Superior temporal gyrus (tissue), 1 donor: ENCODE measurements around the gene RAB29.

Experiments used
- DNase-seq: peaks from one replicate; pipeline ENCODE4 v3.0.0-alpha.2; 2016; ENCODE audit errors: extremely low spot score

Gene RAB29

GRCh38 chr1:205794011-205794730 is 18.9 kb upstream of the RAB29 start:
- no peak for DNase-seq

DNA sequence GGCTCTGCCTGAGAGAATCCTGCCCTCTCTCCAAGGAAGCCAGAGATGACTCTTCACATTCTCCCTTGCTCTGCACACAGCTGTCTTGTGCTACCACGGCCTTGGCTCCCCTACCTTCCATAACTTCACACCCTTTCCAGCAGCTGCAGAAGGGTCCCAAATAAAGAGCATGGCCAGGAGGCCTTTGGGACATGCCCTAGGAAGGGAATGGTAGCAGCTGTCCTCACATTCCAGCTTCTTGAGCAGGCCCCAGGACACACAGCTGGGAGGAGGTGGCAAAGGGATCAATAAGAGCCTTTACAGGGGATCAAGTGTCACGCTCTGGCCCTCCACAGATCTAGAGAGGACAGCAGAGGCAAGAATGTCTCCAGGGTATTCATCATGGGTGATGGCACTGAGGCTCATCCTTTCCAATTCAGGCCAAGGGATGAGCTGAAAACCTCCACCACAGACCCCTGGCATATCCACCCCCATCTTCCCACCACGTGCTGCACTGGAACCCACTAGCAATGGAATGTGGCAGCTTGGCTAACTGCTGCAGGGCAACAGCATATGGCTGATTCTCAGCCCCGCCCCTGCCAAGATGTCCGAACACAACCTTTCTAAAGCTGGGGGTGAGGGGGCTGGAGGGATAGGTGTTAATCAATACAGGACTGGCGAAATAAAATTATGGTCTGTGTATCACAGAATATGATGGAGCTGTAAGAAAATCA is 17.8 kb upstream of the RAB29 start:
- no peak for DNase-seq

- DNase-seq = no peak
Observed at GRCh38 chr1:205792481-205792881, 17.2 kb upstream of the RAB29 start.

DNA sequence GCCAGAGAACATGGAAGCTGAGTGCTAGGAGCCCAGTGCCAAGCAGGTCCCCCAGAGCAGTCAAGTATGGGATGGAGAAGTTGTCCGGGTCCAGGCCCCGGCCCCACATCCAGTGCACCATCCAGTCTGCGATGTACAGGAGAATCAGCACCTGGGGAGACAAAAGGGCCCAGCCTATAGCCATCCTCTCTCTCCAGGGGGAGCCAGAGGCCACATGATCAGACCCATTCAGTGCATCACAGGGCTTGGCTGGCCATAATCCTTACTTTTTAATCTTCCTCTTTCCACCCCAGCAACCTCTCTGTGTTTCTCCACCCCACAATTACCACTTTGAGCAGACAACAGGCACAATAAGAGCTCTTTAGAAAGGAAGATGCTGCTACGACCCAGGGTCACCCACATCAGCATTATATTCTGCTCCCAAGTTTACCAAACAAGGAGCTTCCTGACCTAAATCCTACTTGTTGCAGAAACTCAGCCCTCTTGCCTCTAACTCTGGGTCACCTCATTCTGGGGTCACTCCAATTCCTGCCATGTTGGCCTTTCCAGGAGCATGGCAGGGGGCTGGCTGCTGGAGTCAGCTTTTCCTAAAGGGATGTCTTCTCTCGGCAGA is 16.4 kb upstream of the RAB29 start:
- DNase-seq = peak; percentile 90

GRCh38 chr1:205787287-205787916 is 12.1 kb upstream of the RAB29 start:
- DNase-seq = no peak

- DNase-seq = no peak
Observed at GRCh38 chr1:205786601-205787000, 11.3 kb upstream of the RAB29 start.

GRCh38 chr1:205785446-205785845 is 10.2 kb upstream of the RAB29 start:
- DNase-seq = no peak

GRCh38 chr1:205783904-205784303 is 8.6 kb upstream of the RAB29 start:
- DNase-seq = no peak

GRCh38 chr1:205783433-205783795 is 8.1 kb upstream of the RAB29 start:
- peak; percentile 19 for DNase-seq

DNA sequence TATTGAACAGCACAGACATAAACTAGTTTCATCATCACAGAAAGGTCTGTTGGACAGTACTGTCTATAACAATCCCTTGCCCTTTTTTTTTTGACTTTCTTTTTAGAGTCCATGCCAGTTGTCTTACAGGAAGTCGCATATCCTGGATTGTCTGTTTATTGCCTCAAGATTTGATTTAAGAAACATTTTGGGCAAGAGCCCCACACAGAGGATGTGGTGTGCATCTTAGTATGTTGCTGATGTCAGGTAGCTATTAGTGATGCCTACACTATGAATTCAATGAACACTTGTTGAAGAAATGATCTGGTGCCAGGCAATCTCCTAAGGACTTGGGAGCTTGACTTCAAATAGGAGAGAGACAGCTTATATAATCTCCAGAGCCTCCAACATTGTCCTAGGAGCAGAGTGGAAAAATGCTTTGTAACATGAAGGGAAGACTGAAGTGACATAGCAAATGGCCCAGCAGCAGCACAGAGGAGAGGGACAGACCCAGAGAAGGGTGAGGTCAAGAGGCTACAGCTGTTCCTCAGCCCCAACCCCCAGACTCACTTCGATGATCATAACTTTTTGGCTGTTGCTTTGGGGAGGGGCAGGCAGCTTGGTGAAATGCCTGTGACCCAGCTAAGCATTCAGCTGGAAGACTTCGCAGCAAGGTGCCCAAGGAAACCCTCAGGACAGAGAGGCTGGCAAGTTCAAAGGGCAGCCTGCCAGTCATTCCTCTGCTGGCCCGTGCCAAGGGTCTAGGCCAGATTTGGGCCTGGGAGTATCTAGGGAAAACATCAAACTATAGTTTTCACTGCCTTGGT is 7.5 kb upstream of the RAB29 start:
- no peak for DNase-seq

DNA sequence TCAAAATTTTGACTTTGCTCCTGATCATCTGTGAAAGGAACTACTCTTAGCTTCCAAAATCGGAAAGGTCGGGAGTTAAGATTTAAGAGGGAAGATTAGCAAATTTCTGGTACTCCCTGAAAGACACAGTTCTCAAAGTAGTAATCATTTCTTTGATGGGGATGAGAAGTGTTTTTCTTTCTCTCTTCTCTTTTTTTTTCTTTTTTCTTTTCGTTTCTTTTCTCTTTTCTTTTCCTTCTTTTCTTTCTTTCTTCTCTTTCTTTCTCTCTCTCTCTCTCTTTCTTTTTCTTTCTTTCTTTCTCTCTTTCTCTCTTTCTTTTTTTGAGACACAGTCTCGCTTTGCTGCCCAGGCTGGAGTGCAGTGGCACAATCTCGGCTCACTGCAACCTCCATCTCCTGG is 5.1 kb upstream of the RAB29 start:
- no peak for DNase-seq

DNA sequence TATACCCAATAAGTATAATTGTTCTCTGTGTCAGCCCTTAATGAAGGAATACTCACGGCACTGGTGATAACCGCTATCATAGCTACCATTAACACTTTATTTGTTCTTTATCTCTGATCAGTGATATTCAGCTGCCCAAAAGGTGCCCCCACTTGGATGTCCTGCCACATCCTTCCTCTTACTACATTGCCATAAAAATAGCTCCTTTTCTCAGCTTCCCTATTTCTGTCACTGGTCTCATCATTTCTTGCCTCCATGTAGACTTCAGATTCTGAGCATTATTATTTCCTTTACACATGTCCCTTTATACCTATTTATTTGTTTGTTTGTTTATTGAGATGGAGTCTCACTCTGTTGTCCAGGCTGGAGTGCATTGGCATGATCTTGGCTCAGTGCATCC is 2.7 kb upstream of the RAB29 start:
- DNase-seq = no peak

GRCh38 chr1:205775717-205776056 is 405 bp upstream of the RAB29 start:
- no peak for DNase-seq

- no peak for DNase-seq
Observed at GRCh38 chr1:205774198-205775014, 876 bp downstream of the RAB29 start.

- no peak for DNase-seq
Observed at GRCh38 chr1:205772607-205773032, 2.7 kb downstream of the RAB29 start.

DNA sequence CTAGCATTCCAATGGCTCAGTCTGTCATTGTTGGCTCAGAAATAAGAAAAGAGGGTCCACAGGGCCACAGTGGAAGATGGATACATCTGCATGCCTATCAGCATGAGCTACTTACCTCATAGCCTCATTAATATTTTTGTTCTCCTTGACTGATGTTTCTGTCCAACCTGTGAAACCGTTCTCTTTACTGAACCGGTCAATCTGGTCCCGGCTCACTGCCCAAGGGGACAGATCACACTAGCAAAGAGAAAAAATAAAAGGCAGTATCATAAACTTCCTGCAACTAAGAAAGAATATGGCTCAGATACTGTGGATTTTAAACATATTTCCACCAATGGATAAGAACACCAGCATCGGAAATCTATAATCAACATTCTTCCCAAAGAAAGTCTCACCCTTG is 4.7 kb downstream of the RAB29 start:
- no peak for DNase-seq

- DNase-seq = no peak
Observed at GRCh38 chr1:205769641-205770365, 5.5 kb downstream of the RAB29 start.

DNA sequence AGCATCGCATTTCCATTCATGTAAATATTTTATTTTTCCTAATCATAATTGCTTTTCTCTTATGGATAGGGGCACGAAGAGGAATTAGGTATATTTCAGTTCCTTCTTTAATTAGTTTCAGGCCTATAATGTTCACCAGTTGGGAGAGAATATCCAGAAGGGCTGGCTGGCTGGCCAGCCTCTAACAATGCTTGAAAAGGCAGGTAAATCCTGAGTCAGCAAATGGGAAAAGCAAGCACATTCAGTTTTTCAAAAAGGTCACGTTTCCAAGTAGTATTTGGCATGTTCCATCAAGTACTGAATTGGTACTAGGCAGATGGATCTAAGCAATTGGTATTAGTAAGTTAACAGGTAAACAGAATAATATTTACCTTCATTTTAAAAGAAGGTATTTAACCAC is 8.0 kb downstream of the RAB29 start:
- DNase-seq = no peak

DNA sequence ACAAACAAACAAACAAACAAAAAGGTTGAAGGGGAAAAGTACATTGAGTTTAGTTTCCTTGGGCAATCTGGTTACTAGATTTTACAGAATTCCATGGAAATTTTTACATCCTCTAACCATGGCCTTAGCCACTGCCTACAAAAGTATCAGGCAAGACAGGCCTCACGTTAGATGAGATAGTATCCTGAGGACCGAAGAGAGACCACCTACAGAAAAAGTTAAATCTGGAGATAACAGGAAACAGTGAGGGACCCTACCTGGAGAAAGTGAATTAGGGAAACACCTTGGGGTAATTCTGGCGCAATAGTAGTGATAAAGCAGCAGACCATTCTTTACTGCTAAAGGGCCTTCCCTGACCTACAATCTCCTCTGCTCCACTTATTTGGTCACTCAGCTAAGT is 8.7 kb downstream of the RAB29 start:
- no peak for DNase-seq

DNA sequence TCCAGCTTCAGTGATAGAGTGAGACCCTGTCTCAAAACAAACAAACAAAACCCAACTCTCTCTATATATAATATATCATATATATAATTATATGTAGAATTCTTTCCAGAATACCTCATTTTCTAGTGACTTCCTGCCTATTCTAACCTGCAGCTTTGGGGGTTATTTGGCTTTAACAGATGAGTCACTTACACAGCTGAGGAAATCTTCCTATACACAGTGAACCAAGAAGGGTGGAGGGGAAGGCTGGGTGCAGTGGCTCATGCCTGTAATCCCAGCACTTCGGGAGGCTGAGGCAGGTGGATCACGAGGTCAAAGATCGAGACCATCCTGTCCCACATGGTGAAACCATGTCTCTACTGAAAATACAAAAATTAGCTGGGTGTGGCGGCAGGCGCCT is 9.2 kb downstream of the RAB29 start:
- DNase-seq = no peak
